ENCODE results near the gene TBC1D14.

Gene TBC1D14

DNA sequence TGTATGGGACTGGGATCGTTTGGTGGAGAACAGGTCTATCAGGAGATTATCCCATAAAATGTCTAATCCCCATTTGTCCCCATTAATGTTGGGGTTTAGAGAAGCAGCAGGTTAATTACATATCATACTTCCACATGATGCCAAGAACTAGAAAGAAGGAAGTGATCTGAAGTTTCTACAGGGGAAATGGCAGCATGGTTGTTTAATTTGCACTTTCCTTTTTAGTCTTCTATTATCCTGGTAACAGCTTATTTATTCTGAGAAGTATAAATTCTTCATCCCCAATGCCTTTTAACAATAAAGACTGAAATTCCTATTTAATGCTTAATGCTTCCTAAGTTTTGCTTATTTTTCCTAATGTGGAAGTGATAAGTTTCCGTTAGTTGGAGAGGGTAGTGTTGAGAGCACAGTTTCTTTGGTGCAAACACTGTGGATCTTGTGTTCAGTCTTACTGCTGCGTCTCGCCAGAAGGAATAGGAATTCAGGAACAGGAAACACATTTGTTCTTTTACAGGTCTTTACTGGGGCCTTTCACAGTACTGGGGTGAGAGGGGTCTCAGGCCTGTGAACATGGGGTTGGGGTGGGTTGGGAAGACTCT is 74.0 kb downstream of the TBC1D14 start:
- no peak for DNase-seq

DNA sequence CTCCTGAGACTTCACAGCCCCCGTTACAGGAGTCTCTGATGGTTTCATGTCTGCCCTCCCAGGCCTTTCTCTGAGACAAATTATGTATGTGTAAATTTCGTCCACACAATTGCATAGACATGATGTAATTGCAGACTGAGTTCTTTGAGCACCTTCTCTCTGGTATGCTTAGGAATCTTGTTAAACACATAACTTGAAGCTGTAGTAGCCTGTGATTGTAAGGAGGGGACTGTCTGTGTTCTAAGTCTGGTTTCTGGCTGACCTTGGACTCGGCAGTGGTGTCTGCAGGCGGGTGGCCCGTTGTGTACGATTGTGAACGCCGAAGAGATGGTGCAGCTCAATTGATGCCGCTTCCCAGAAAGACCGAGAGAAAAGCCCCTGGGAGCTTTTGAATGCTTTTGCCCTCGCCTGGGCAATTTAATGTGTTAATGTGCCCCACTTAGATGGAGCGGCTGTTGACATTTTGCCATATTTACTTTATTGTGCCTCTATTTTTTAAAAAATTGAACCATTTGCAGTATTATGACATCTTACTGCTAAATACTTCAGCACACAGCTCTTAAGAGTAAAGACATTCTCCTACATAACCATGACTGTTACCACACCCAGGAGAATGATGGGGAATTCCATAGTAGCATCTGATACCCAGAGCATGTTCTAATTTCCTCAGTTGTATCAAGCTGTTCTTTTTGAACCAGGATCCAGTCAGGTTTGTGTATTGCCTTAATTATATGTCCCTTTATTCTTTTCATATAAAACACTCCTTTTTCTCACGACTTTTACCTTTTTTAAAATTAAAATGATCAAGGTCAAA is 75.2 kb downstream of the TBC1D14 start:
- DNase-seq: no peak

DNA sequence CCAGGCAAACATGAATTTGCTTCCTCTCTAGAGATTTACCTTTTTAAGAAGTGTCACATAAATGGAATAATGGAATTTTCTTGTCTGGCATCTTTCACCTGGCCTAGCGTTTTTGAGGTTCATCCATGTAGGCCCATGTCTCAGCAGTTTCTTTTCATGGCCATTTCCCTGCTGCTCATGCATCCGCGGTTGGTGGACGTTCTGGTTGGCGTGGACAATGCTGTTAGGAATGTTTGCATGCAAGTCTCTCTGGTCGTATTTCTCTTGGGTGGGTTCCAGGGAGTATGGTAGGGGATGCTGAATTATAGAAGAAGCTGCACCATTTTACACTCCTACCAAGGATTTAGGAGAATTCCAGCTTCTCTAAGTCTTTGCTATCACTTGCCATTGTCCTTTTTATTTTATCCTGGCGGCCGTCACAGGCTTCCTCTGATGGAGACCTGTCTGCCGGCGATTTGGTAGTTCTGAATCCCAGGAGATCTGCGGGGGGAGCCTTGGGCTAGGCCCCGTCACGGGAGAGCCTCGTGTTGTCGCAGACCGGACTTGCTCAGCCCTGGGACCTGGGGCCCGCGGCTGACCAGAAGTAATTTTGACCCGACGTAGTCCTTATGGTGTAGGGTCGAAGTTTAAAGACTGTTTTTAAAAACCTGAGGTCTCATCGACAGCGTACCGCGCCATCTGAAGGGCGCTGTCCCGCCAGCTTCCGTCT is 76.6 kb downstream of the TBC1D14 start:
- DNase-seq: no peak

DNA sequence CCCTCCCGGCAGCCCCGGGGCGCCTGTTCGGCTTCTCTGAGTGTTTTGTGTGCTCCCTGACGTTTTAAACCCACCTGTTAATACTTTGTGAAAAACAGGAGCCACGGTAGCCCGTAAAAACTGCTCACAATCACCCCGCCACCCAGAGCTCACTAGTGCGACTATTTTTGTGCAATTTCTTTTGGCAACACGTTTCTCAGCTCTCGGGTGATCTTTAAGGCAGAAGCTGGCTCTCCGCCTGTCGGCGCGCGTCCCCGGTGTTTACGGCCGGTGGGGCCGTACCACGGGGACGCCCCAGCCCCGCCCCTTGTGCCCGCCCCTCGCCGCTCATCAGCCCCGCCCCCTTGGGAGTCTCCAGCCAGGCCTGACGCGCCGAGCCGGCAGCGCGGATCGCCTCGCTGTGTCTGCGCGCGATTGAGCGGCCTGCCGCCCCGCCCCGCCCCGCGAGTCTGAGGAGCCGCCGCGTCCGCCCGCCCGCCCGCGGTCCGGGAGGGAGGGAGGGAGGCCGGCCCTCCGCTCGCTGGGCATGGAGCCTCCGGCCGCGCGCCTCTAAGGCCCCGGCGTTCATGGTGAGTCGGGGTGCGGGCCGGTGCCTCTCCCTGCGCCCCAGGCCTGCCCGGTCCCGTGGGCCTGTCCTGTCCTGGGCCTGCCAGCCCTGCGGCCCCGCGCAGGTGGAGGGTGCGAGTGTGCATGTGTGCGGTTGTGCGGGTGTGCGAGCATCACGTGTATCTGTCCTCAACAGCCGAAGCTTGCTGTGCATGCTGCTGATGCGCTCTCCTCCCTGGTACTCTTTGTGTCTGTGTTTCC is 77.4 kb downstream of the TBC1D14 start:
- peak; percentile 92 for DNase-seq

DNA sequence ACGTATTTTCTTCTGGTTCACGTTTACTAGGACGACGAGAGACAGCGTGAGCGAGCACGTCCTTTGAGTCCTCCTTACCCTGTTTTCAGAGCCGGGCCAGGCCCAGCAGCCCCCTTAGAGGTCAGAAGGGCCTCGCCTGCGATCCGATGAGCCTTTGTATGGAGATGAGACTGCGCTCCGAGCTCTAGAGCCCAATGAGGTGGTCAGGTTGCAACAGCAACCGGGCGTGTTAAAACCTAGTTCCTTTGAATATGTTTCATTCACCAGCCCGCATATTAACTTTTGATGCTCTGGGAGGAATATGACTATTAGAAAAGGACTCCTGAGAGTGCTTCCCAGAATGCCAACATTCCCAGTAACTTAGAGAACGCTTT is 77.9 kb downstream of the TBC1D14 start:
- no peak for DNase-seq

DNA sequence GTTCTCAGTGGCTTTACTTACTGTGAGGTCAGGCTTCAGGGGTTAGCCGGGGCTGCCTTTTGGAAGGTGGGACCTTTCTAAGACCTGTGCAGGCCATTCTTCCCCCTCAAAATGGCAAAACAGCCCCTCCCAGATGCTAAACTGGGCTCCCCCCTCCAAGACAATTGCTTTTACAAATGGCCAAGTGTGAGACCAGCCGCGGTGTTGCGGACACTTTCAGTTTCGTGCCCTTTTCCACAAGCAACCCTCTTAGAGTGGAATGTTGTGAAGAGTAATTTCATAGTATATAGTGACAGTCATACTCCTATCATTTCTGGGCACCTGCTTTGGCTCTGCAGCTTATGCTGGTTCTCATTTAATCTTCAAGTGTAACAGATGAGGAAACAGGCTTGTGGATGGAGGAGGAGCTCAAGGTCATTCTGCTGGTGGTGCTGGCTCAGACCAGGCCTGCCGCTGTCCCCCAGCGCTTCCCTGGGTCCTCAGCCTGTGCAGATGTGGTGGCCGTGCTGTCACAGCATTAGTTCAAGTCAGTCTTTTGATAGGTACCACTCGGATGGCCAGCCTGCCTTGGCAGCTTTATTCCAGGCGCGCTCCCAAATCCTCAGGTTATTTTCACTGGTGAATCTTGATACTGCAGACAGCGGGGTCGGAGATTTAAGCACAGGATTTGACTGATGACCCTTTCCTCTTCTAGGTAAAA is 78.5 kb downstream of the TBC1D14 start:
- DNase-seq: no peak

DNA sequence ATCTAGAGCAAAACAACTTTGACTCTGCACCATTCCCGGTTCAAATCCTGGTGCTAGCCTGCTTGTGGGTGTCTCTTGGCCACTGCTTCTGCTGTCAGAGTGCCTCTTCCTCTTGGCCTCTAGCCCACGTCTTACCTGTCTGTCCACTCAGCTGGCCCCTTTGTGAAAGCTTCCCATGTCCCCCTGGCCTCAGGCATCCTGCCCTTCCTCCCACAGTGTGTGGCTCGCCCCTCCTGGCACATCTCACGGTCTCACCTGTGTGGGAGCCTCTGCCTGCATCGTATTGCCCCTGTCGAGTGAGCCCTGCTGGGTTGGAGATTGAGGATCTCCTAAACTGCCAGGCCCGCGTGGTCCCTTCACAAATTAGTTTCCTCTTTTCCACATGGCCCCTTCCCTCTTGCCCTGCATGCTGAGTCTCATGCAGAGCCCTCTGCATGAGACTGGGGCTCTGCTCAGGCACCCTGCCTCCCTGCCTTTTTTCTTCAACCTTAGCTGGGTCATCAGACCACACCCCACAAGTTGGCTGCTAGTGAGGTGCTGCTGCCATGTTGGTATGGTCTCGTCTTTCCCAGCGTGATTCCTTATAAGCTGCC is 79.8 kb downstream of the TBC1D14 start:
- DNase-seq: no peak

DNA sequence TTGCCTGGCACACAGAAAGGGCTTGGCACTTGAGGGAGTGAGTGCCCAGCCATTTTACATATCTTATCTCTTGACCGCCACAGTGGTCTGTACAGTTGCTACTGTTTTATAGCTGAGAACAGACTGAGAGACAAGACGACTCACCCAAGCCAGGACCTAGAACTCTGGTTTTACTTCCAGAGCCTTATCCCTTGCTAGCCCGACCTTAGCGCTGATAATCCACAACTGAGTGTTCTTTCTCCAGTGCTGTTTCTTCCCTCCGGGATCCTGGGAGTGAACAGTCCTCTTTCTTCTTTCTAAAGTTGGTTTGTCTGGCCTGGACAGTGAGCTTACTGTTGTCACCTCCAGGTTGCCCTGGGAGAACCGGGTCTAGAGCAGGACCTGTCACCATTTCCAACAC is 81.0 kb downstream of the TBC1D14 start:
- no peak for DNase-seq

DNA sequence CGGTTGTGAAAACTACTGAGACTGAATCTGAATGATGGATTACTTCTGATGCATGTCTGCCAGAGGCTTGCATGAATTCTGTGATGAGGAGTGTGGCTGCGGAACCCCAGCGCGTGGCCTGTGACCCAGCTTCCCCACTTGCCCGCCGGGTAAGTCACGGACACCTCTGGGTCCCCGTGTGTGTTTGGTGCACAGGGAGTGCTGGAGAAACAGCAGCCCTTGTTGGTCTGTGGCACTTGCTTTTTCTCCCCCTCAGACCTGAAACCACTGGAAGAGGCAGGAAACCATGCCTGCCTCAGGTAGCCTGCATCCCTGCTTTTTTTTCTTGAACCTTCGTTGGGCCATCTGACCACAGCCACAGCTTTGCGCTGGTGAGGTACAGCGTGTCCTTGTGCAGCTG is 81.6 kb downstream of the TBC1D14 start:
- DNase-seq: no peak

DNA sequence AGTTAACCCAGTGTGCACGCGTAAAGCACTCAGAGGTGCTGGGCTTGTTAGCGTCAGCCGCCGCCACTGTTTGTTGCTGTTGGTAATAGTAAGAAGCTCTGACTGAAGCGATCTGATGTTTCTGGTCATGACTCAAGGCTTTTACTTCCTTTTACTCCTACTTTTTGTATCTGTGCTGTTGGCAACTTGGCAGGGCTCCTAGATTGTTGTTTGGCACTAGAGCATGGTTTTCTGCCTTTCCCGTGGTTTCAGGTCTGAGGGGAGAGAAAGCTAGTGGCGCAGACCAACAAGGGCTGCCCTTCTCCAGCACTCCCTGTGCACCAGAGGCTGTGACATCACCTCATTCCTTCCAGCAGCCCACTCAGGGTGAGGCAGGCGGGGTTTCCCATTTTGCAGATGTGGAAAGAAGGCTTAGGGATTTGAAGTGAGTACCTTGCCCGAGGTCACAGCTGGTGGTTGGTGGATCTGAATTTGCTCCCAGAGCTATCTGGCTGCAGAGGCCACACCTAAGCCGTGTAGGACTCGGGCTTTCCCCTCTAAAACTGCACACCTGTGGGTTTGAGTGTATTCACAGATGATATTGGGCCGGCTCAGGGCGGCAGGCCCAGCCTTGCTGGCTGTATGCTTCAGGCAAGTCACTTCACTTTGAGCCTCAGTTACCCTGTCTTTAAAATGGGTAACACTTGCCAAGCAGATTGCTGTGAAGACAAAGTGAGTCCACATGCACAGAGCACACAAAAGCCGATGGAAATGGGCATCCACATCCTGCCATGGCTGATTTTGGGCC is 82.3 kb downstream of the TBC1D14 start:
- DNase-seq: no peak

DNA sequence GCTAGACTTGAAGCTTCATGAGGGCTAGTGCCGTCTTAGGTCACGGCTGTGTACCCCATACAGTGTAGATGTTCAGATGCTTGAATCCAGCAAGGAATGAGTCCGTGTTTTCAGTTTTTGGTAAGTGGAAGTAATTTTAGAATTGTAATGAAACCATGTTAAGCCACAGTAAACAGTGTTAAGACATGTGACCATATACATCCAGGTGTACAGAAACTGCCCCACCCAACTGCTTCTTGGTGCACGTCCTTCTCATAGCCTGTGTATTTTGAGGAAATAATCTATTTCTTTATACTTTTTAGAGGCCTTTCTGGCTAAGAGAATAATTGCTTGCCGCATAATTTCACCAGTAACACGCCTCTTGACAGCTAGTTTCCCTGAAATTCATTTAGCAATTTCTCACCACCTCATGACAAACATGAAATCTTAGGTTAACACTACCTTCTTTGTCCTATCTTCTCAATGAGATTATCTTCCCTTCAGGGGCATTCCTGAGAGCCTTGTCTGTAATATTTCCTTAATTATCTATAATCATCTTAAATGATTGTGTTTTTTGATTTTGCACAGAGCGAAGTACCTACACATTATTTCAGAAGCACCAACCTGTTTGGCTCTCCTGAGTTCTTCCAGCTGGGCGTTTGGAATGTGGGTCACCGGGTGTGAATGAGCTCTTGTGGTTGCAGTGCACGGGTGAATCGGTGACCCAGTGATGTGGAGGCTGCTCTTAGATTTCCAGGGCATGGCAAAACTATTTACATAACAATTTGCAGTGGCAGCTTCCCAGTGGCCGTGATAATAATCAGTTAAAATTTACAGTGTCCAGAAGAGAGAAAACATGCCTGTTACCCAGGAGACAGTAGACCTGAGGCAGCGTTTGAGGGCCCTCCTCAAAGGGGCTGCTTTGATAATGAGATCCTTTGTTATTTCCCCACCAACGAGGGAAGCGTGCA is 83.4 kb downstream of the TBC1D14 start:
- no peak for DNase-seq

DNA sequence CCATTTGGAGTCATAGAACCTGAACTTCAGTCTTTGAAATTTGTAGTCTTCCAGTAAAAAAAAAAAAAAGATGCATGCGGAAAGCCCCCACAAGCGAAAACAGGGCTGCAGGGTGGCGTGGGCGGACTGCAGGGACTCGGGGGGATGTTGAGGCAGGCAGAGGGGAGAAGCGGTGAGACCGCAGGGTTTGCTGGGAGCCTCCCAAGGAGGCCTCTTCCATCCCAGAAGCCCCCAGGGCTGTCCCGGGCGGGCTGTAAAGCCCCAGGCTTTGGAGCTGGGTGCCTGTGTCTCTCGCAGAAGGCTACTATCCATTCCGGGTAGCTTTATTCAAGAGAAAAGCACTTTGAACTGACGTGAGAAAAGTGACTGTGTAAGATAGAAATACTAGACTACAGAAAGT is 86.9 kb downstream of the TBC1D14 start:
- no peak for DNase-seq

DNA sequence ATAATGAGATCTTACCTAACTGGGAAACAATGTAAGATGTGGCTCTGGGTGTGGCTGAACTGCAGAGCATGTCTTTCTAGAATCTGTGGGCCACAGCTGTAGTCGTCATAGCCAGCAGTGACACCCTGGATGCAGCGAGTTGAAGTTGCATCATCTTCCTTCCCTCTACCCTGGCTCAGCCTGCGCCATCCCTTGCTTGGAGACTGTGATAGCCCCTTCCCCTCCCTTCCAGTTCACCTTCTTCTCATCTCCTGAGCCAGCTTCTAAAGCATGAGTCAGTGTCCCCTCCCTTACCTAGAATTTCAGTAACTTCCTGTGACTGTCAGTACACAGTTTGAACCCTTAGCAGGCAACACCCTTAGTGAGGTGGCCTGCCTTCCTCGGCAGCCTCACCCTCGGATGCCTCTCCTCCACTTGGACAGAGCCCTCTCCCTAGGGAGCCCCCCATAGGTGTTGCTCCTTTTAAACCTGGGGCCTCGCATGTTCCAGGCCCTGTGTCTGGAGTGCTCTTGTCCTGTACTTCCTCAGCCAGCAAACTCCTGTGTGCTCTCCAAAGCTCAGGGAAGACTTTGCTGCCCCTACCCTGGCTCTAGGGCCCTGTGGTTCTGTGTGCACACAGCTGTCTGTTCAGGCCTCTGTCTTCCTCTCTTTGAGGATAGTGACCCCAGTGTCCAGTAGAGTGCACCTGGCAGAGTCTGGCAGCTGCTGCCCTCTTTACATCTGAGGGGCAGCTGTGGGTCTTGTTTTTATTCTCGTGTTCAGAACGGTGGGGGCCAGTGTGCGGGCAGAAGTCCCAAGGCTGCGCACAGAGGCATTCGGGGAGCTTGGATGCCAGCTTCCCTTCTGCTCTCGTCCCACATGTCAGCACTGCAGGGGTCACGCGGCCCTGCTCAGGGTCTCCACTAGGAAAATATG is 89.8 kb downstream of the TBC1D14 start:
- DNase-seq: peak; percentile 22

DNA sequence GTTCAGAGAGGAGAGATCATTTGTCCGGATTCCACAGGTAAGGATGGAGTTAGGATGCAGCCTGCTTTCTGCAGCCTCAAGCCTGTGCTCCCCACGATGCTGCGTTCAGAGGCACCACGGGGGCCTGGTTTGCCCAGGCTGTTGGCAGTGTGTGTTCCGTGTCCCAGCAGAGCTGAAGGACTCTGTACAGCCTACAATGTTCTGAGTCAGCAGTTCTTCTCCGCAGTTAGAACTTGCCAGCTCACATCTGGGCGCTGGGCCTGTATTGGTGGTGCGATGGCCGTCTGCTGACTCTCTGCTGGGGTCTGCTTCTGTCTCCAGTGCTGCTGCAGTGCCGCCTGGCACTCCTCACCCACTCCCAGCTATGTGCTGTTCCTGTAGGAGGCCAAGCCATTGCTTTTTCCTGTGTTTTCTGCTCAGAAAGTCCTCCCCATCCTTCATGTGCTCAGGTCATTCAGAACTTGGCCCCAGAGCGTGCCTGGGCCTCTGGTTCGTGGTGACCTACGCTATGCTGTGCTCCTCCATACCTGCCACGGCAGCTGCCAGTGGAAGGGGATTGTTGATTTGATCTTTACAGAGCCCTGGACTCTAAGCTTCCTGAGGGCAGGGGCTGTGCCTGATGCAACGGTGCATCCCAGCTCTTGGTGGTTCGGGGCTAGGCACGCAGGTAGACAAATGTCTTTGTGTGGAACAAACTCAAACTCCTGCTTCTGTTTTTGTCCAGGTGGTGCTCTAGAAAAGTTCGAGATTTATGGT is 91.0 kb downstream of the TBC1D14 start:
- no peak for DNase-seq

DNA sequence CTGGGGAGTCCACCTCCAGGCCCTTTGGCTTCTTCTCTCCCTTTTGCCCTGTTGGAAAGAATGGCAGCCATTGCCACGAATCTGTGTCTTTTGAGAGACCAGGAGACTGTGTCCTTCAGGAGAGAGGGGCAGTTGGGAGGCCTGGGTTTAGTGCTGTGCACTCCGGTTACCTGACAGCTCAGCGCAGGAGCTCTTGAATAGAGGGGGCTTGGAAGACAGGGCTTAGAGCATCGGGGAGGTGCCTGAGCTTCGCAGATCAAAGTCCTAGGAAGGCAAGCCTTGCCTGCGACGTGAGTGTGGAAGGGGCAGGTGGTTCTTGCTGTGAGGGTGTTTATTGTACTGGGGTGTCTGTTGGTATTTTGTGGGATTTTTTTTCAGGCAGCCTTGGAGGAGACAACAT is 91.6 kb downstream of the TBC1D14 start:
- no peak for DNase-seq

DNA sequence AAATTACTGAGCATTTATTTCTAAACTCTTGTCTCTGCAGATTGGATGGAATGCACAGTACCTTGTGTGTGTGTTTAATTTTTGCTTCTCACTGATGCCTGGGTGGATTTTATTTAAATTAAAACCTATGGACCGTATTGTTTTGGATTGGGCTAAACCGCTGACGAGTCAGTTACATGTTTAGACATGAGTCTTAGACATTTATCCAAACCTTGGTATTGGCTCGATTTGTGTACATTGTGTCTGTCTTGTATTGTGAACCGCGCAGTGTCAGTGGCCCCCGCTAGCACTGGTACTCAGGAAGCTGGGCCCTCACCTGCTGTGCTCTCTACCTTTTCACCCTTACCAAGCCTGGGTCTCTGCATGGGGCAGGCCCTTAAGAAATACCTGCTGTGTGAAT is 92.7 kb downstream of the TBC1D14 start:
- DNase-seq: no peak

DNA sequence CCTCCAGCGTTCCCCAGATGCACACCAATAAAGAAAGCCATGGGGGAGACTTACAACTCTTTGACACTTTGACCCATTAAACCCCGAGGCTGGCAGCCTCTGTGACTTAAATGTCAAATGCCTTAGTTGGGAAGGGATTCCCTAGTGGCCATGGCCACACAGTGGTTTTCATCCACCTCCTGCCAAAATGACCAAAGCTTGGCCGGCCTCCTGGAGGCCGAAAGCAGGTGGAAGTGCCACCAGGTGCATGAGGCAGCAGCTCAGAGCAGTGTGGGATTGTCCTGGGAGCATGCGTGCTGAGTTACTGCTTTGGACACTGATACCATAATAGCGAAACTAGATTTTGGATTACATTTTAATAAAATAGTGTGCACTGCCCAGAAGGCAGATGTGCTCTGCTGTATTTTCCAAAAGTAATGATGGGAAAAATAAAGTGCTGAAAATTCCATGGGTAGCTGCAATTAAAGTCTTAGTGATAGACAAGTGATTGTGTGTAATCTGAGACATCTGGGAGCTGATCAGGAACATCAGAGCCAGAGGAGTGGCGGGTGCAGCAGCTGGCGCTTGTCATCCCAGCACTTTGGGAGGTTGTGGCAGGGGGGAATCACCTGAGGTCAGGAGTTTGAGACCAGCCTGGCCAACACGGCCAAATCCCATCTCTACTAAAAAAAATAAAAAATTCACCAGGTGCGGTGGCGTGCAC is 93.7 kb downstream of the TBC1D14 start:
- no peak for DNase-seq

DNA sequence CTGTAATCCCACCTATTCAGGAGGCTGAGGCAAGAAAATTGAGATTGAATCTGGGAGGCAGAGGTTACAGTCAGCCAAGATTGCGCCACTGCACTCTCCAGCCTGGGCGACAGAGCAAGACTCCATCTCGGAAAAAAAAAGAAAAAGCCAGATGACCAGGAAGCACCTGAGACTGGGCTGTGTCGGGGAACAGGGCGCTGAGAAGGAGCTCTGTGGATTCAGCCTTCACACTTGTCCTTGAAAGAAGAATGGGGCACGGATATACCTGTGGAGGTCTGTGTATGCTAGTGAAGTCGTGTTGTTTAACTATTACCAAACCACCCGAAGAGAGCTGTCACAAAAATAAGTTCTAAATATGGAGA is 94.2 kb downstream of the TBC1D14 start:
- DNase-seq: no peak
